Measurements from ENCODE around the gene SPAG6.
"Not testable (repeated sequence)": the region's sequence is repeated elsewhere in the genome, so short reads cannot be mapped to it uniquely, and the experiment has no call there.

Gene SPAG6

DNA sequence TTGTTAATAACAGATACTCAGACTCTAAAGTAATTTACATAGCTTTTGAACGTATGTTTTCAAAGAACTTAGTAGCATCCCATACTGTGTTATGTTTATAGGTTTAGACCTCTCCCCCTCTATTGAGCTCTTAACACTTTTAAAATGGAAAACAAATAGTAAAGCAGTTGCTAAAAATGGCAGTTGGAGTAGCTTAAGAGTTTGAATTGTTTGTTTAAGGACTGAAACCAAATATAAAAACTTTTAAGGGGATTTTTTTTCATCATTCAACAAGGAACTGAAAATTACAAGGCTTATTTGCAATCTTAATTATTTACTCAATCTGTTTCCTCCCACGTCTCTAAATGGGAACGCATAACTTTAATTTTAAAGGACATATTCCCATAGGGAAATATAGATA lies 1.6 kb upstream of the SPAG6 start:
- no peak for DNase-seq

DNA sequence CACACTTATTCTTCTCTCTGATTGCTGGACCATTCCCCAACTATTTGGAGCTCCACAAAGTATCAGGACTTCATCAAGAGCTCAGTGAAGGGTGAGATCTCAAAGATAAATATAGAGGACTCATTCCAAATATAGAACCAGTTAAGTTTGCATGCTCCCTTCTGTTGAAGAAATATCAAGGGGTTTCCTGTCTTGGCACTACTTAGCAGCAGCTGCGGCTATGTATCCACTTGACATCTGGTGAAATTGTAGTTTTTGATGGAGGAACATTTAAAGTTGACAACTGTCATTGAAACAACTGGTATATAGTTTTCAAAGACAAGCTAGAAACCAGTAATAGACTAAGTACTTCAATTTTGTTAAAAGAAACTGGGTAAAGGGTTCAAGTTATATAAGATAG lies 1.0 kb upstream of the SPAG6 start:
- no peak for DNase-seq

DNA sequence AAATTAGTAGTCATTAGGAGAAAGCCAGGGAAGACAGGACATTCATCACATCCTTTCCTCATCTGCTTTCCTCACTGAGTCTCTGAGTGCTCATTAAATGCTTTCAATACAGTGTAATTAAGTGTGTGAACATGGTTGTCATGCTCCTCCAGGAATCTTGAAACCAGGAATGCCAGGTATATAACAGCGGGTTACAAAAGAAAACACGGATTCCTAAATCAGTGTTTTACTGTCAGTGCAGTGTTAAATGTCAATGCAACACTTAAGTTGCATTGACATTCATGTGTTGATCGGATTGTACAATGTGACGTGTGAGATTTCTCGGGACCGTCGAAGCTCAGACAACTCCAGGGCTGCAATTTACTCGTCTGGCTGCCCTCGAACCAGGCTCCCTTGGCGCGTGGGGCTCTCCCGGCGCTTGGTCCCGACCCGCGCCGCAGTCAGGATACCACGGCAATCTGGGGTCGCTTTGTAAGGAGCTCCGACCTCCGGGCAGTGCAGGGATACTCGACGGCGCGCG lies 455 bp upstream of the SPAG6 start:
- DNase-seq: no peak

DNA sequence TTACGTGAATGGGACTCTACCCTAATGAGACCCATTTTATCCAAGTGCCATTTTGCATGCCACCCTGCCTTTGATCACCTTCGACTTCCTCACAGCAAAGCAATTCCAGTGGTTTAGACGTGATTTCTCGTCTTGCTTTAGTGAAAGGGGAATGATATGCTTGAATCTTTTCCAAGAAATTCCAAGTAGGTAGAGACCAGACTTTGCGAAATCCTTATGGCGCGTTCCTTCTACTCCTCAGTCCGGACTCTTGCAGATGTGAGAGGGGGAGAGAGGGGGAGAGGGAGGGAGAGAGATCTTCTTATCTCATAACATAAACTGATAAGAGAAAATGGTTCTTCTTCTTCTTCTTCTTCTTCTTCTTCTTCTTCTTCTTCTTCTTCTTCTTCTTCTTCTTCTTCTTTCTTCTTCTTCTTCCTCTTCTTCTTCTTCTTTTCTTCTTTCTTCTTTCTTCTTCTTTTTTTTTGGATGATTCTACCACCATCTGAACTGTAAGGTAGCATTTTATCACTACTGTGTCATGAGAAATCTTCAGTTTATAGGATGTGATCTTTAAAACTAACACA lies 883 bp downstream of the SPAG6 start:
- DNase-seq: no peak

DNA sequence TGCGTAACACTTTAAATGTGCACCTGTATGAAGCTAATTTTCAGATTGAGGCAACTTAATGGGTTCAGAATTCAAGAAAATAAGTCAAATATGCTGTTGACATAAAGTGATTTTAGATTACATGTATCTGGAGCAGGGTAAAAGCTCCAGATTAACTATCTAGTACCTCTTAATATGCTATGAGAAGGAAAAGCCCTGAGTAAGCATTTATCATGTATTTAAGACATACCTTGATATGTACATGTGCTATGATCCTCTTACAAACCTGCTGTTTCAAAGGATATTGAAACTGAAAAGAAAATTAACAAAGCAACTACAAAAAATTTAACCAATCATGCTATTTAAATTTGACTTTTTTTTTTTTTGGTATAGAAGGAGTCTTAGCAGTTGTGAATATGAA lies 4.5 kb downstream of the SPAG6 start:
- DNase-seq: no peak

DNA sequence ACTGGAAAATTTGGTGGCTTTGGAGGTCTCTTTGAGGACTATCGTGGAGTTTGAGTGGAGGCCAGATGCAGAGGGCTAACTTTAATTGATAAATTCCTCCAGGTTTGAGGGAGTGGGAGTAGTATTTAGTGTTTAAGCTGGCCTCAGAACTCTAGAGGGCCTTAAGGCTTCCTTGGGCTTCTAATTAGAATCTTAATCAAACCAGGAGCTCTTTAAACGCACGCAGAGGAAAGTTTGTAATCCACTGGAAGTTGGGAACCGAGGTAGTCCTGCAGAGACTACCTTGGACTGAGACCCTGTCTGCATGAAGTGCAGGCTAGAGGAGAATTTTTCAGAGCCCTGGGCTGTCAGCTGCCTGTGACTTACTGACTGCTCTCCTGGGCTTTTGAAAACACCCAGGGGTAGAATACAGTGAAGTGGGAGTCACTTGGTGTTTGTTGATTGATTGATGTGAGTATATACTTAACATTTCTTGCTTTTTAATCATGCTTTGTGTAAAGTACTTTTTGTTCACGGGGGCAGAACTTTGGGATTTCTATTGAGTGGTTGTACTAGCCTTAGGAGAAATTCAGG lies 5.9 kb downstream of the SPAG6 start:
- DNase-seq: no peak

DNA sequence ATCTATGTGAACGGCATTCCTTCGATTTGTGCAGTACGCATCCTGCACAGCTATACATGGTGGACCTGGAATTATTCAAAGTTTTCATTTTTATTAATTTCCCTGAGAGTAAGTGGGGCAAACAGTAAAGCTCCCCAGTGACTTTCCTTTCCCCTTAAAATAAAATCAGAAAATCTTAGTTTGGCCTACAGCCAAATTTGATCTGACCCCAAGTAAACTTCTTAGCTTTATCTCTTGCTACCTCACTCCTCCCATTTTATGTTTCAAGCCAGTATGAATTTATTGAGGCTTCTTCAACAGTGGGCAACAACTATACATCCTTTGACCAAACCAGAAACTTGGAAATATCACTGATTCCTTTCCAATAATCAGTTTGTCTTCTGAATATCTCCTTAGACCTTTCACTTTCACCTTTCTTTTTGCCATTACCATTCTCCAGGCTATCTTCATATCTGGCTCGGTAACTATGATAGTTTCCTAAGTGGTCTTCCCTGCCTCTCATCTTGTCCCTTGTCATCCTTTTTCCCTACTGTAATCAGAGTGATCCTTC lies 11.1 kb downstream of the SPAG6 start:
- no peak for DNase-seq

DNA sequence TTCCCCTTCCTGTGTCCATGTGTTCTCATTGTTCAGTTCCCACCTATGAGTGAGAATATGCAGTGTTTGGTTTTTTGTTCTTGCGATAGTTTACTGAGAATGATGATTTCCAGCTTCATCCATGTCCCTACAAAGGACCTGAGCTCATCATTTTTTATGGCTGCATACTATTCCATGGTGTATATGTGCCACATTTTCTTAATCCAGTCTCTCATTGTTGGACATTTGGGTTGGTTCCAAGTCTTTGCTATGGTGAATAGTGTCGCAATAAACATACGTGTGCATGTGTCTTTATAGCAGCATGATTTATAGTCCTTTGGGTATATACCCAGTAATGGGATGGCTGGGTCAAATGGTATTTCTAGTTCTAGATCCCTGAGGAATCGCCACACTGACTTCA lies 12.5 kb downstream of the SPAG6 start:
- not testable (repeated sequence) for DNase-seq

DNA sequence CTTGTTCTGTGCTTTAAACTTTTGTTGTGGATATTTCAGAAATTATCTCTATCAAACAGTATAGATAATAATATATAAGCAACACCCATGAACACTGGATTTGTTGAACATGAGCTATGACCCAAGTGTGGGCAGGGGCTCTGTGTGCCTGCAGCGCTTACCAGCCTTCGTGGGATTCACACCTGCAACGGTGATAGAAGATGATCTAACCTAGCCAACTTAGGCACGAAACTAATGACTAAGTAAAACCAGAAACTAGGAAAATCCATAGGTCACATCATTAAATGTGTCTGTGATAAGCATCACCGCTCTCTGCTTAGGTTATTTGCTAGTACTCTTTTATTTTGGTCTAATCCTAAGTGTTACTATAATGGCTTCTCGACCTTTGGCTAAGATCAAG lies 18.0 kb downstream of the SPAG6 start:
- DNase-seq: peak; percentile 45

DNA sequence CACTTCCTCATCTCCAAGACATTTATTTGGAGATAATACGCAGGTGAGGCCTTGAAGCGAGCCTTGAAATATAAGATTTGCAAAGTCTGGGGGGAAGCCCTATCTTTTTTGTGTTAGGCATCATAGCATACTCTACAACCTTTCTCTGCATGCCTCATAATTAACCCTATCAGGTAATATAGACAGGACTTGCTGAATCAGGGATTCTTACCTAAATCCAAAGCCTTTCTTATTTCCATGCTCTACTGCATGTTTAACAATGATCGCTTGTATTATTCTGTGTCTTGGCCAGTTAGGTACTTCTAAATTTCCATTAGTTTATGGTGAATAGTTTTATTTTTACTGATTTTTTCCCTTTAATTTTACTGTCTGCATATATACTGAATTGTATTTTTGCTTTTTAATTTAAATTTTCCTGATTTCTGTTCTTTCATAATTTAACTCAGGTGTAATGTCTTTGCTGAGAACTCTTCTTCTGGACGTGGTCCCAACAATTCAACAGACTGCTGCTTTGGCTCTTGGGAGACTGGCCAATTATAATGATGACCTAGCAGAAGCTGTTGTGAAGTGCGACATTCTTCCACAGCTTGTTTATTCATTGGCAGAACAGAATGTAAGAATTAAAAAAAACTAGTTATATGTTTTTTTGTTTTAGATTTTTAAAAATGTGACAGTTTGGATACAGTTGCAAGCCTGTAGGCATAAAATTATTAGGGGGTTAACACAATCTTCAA lies 19.3 kb downstream of the SPAG6 start:
- DNase-seq: no peak

DNA sequence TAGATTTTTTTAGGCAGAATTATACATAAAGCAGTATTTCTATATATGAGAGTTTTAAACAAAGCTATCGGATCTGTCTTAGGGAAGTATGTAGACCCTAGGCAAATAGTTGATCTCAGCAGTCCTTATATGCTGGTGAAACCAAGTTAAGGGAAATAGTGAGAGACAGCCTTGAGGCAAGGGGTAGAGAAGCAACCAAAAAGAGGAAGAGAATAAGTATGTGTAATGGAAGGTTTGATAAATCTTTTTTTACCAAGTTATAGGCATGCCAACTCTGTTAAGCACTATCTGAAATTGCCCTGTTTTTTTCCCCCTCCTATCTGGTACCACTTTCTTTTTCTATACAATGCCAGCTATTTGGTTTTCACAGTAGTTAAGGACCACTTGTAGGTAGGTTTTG lies 19.9 kb downstream of the SPAG6 start:
- DNase-seq: no peak

DNA sequence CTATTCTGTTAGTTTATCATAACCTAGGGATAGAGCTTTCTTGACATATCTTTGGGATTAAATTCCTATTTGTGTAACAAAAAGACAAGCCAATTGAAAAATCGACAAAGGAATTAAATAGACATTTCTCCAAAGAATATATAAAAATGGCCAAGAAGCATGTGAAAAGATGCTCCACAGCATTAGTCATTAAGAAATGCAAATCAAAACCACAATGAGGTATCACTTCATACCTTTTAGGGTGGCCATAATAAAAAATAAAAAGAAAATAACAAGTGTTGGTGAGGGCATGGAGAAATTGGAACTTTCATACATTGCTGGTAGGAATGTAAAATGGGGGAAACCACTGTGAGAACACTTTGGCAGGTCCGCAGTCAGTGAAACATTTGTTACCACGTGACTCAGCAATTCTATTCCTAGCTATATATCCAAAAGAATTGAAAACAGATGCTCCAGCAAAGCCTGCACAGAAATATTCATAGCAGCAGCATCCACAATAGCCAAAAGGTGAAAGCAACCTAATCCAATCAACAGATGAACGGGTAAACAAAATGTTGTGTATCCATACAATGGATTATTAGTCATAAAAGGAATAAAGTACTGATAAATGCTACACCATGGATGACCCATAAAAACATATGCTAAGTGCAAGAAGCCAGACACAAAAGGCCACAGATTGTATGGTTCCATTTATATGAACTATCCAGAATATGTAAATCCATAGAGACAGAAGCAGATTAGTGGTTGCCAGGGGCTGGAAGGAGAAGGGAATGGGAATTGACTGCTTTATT lies 20.5 kb downstream of the SPAG6 start:
- no peak for DNase-seq

DNA sequence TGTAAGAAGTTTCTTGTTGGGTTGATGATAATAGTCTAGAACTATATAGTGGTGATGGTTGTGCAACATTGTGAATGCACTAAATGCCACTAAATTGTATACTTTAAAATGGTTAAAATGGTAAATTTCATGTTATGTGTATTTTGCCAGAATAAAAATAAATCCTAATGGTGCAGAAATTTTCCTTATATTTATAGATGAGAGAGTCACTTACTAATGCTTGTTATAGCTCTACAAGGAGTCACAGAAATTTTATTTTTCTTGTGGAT lies 21.1 kb downstream of the SPAG6 start:
- DNase-seq: no peak

DNA sequence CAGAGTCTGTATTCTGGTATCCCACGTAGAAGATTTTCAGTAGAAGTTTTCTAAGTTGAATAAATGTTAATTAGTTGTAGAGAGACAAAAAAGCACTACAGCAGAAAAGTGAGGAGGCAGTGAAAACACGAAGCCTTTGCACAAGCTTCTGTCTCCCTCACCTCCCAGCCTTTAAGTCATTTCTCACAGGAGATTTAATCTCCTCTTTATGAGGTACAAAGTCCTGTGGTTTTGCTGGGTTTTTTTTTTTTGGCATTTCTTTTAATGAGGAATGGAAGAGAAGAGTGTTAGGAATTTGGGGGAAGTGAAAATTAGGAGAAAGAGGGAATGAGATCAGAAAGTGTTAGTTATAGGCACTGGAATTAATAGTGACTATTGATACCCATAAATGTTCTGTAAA lies 21.5 kb downstream of the SPAG6 start:
- no peak for DNase-seq

DNA sequence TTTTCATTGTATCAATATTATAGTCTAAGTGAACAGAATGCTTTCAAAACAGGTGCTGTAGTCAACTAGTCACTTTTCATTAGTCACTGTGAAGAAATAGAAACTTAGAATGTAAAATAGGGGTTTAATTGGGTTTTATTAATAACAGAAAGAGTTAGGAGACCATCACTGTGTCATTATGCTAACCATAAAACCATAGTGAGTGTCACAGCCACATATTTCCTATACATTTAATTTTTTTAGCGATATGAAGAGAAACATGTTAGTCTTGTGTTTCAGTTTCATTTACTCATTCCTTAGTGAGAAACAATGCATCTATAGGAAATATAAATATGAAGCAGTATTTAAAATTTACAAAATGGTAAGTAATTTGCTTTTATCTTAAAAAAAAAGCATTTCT lies 22.2 kb downstream of the SPAG6 start:
- no peak for DNase-seq

DNA sequence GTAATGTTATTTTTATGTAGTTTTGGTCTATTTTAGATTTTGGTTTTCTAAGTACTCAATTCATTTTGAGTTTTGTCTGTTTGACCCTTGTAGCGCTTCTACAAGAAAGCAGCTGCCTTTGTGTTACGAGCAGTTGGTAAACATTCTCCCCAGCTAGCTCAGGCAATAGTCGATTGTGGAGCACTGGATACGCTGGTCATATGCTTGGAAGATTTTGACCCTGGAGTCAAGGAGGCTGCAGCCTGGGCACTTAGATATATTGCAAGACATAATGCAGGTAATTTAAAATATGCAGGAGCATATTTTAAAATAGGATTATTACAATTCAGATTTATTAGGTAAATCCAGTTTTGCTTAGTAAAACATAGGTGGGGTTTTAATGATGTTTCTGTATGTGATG lies 23.1 kb downstream of the SPAG6 start:
- no peak for DNase-seq

DNA sequence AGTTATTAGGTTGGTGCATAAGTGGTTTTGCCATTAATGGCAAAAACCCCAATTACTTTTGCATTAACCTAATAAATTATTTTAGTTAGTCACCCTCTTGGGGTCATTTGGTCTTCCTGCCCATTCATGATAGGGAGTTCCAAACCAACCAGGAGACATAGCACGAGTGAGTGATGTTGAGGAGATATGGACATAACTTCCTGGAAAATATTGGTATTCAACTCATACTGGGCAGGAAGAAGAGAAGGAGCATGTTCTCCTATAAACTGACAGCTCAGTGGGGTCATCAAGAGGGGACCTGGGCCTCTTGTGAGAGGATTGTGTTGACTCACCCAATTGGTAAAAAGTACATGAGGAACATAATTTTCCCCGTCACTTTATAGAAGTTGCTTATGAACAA lies 23.7 kb downstream of the SPAG6 start:
- DNase-seq: no peak

DNA sequence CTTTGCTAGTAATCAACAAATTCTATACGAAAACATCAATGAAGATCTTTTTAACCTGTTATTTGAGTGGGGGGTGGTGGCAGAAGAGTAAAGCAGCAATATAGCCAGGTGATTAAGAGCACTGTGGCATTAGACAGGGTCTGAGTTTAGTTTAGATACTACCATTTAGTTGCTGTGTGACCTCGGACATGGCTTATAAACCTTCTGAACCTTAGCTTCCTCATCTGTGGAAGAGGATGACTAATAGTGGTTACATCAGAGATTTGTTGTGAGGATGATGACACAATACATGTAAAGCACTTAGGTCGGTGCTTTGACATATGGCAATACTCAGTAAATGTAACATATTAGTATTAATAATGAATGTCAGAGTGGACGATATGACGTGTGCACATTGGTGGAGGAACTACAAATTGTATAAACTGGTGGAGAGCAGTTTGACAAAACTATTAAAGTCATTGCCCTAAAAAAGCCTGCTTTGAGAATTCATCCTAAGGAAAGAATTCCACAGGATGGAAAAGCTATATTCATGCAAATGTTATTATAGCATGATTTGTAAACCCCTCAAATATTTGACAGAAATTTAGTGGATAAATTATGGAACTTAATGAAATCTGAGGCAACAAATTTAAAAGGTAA lies 24.3 kb downstream of the SPAG6 start:
- DNase-seq: no peak

DNA sequence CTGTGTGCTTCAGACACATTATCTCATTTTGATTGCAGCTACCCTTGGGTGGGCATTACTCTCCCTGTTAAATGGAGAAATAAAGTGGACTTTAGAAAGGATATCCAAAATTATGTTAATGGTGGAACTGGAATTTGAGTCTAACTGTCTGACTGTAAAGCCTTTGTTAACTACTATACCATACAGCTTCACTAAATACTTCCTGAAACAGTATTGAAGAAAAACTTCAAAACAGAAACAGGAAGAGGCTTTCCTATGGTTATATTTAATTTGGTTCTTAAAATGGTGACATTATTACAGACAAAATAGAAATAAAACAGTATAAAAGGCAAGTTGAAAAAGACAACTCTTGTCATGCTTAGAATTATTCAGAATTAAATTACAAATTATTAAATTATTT lies 25.0 kb downstream of the SPAG6 start:
- DNase-seq: no peak

DNA sequence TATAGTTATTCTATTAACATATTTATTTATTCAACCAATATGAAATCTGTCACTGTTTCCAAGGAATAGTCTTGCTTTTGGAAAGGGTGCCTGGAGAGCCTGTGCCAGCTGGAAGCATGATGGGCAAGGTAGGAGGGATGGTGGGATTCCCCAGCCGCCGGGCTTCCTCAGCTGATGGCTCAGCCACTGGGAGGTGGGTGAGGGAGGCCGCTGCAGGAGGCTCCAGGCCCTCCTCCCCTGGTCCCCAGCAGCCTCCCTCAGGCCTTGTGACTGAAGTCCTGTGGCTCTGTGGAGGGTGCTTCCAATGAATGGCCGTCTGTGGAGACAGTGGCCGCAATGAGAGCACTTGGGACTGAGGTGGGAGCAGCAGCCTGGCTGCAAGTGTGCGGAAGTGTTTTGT lies 27.0 kb downstream of the SPAG6 start:
- DNase-seq: no peak

DNA sequence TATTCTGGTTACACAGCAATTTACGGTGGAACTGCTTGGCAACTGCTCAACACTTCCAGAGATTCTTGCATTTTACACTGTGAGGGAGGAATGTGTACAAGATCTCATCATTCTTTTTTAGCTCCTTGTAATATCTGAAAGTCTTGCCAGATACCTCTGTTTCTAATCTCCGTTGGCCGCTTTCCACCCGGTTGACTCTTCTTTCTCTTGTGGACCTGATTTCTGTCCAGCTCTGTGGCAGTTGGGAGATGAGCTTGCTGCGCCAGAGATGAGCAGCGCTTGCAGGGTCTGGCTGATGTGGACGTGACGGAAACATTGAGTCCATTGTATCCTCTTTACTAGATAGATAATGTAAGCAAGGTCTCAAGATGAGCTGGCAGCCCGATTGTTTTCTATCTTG lies 27.6 kb downstream of the SPAG6 start:
- DNase-seq: no peak

DNA sequence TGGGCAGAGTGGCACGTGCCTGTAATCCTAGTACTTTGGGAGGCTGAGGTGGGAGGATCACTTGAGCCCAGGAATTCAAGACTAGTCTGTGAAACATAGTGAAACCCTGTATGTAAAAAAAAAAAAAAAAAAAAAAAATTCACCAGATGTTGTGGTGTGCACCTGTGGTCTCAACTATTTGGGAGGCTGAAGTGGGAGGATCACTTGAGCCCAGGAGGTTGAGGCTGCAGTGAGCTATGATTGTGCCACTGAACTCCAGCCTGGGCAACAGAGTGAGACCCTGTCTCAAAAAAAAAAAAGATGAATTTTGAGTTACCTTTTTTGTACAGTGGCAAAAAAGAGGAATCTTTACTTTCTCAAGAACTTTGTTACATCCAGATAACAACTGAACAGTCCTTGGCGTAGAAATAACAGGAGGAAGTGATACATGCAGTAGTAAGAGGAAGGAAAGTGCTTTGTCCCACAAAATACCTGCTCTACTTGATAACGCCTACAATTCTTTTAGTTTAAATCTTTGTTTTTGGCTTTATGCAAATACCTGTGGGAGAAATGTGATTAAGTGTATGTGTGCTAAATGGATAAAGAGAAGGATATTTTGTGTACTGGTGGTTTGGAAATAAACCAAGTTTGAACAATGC lies 29.3 kb downstream of the SPAG6 start:
- DNase-seq: no peak

DNA sequence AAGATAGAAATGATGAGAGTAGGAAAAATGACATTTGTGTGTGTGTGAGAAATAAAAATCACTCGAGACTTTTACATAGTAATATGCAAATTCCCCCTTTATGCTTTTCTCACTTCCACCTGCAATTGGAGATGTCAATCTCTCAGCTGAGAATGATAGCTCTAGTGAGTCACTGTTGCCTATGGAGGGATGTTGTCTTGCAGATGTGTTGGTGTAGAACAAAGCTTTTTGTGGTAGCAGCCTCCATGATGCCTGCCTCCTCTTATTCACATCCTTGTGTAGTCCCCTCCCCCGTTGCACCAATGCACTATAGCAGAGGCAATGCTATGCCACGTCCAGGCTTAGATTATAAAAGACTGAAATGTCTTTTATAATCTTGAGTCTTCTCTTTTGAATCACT lies 33.8 kb downstream of the SPAG6 start:
- DNase-seq: peak; percentile 71

Measured in stimulated activated CD4-positive, alpha-beta T cell treated with anti-CD3 and anti-CD28 coated beads, Interleukin-1b, Interleukin-23, amount 100 ng/mL, for 48 hours (primary cell).